ENCODE measurements around the gene C17orf107.

Gene C17orf107

DNA sequence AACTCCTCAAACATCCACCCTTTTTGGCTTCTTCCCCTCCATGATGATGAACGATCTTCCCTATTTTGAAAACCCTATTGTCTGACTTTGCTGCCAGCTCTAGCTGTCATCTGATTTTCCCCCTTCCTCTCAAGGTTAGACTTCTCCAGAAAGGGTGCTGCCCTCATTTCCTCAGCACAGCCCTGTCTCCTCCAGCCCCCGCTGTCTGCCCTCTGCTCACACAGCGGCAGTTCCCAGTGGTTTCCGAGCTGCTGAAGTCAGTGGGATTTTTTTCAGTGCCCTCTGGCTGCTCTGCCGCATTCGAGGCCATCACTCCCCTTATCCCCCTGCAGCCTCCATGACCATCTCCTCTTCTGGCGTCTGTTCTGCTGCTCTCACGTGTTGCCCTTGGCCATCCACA, 26.6 kb upstream of the C17orf107 start:
- no peak for DNase-seq (ENCODE audit: low read depth in 2 of 2)

DNA sequence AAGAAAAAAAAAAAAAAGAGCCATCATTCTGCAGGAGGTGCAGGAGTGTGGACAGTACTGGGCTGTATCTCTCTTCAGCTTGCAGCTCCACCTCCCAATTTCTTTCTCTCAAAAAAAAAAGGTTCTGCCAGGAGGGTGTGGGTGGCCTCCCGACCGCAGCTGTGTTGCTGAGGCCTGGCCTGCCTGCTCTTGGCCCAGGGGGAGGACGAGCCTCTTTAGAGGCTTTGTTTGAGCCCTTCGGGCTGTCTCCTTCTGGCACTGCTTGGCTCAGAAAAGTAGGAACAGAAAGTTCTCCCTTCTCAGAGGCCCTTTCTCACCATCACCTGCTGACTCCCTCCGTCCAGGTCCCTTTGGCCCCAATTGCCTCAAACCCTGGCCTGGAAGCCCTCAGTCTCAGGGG, 22.2 kb upstream of the C17orf107 start:
- no peak for DNase-seq (ENCODE audit: low read depth in 2 of 2)

DNA sequence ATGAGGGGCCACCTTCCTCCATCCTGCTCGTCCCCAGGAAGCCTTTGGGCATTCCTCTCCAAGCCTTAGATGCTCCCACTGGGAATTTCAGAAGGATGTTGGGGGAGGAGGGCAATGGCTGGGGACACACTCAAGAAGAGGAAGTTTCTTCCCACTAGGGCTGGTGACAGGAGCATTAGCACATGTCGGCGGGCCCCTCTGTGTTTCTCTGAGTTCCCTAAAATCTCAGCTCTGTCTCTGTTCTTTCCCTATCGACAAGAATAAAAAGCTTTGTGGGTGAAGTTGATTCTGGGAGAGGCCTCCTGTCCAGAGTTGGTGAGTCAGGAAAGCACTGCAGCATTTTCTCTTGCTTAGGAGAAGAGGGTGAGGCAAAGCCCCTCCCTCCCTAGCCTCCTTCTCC, 19.7 kb upstream of the C17orf107 start:
- DNase-seq (ENCODE audit: low read depth in 2 of 2) = no peak

DNA sequence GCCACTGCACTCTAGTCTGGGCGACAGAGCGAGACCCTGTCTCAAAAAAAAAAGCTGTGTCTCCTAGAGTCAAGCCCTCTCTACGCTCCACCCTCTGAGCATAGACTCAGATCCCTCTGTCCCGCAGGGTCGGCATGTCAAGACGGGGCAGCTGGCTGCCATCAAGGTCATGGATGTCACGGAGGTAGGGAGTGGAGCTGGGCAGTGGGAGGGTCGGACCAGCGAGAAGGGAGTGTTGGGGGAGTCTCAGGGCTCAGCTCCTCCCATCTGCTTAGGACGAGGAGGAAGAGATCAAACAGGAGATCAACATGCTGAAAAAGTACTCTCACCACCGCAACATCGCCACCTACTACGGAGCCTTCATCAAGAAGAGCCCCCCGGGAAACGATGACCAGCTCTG, 18.5 kb upstream of the C17orf107 start:
- no peak for DNase-seq (ENCODE audit: low read depth in 2 of 2)

DNA sequence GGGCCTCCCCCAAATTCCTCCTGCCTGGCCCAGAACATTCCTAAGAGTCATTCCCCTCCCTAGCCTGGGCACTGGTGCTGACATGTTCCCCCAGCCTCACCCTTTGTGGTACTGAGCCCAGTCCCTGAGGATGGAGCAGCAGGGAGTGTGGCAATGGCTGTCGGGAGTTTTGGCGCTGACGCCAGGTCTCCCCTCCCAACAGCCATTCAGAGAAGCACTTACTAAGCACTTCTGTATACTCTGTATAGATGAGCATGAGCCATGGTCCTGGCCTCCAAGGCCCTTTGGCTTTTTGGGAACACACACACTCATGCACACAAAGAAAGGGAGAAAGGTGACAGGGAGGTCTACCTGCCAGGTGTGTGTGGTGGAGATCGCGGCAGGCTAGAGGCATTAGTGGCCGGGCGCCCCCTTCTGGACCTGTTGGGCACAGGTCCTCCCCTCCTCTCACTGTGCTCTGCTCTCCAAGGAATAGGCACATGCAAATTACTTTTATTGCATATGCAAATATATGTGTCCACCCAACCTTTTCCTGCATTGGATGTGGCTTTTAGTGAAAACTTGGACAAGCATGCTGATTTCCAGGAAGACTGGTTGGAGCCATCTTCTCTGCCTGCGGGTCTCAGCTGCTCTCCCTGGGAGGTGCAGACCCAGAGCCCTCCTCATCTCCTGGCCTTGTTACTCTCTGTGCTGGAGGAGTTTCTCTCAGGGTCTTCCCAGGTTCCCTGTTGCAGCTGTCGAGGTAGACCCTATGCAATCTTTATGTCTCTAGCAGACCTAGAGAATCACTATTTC, 17.4 kb upstream of the C17orf107 start:
- peak; percentile 48 to 49 for DNase-seq (ENCODE audit: low read depth in 2 of 2)

DNA sequence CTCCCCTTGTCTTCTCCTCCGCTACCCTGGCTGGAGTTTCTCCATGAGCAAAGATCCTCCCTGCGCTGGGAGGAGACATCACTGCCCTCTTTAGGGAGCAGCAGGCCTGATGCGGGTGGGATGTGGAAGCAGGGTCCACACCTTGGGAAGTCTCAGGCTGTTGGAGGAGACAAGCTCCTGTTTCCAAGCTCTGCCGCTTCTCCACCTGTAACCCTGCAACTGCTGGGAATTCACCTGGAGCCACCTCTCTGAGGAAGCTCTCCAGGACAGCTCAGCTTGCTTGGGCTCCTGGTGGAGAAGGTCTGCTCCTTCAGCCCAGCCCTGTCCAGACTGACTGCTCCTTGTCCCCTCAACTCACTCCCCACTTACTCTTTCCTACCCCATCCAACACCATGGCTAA, 14.8 kb upstream of the C17orf107 start:
- no peak for DNase-seq (ENCODE audit: low read depth in 2 of 2)

DNA sequence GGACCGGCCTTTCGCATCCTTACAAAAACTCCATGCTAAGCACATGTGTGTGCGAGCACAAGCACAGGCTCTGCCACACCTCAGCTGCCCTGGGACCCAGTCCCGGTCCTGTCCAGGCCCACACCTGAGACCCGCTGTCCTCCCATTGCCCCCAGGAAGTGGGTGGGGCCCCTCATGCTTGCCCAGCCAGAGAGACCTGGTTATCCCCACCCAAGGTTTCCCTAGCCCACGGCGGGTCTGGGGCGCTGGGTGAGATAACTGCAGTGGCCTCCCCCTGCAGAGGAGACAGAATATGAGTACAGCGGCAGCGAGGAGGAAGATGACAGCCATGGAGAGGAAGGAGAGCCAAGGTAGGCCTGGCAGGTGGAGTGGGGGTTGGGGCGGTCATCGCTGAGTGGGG, 12.5 kb upstream of the C17orf107 start:
- DNase-seq (ENCODE audit: low read depth in 2 of 2) = no peak

DNA sequence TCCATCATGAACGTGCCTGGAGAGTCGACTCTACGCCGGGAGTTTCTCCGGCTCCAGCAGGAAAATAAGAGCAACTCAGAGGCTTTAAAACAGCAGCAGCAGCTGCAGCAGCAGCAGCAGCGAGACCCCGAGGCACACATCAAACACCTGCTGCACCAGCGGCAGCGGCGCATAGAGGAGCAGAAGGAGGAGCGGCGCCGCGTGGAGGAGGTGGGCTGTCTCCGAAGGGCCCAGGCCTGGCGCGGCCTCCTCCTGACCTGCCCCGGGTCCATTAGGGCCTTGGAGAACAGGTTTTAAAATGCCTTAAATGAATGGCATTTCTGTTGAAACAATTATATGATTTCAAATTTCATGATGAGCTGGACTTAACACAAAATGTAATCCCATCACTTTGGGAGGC, 11.8 kb upstream of the C17orf107 start:
- no peak for DNase-seq (ENCODE audit: low read depth in 2 of 2)

DNA sequence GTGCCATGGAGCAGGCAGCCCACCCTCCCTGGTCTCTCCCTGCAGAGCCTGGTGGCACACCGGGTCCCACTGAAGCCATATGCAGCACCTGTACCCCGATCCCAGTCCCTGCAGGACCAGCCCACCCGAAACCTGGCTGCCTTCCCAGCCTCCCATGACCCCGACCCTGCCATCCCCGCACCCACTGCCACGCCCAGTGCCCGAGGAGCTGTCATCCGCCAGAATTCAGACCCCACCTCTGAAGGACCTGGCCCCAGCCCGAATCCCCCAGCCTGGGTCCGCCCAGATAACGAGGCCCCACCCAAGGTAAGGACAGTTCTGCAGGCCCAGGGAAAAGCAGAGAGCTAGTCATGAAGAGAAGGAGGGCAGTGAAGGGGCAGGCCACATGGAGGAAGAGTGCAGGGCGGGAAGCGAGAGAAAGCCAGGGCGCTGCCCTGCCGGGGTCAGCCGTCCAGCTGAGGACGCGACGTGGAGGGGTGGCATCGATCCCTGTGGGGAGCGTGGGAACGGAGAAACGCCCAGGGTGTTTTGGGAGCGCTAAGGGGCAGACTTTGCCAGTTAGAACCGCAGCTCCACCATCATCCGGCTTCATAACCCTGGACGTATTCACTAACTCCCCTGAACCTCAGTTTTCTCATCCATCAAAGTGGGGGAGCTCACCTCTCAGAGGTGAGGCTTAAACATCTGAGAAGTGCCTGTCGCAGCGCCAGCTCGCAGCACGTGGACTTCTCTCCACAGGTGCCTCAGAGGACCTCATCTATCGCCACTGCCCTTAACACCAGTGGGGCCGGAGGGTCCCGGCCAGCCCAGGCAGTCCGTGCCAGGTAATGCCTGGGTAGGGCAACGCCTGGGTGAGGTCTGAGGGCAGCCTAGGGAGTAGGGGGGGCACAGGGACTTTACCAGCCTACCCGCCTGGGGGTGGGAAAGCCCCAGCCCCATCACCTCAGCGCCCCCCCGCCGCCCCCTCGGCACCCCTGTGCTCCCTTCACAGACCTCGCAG, 7.6 kb upstream of the C17orf107 start:
- no peak for DNase-seq (ENCODE audit: low read depth in 2 of 2)

DNA sequence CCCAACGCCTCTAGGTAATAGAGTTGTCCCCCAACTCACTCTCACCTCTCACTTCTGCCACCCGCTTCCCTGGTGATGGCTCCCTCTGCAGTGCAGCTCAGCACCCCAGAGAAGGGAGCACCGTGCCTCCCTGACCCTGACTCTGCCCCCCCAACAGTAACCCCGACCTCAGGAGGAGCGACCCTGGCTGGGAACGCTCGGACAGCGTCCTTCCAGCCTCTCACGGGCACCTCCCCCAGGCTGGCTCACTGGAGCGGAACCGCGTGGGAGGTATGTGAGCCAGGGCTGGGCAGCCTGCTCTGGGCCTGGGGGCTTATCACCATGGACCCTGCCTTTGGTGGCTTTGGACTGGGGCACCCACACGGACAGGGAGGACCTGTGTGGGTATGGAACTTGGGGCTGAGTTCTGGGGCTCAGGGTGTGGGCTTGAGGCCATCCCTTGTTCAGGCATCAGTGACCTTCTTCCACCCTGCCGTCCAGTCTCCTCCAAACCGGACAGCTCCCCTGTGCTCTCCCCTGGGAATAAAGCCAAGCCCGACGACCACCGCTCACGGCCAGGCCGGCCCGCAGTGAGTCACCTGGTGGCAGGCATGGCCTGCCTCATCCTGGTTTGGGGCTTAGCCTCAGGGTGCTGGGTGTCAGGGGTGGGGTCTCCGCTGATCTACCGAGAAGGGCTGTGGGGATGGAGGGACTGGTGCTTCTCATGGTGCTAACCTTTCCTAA, 6.7 kb upstream of the C17orf107 start:
- no peak for DNase-seq (ENCODE audit: low read depth in 2 of 2)

DNA sequence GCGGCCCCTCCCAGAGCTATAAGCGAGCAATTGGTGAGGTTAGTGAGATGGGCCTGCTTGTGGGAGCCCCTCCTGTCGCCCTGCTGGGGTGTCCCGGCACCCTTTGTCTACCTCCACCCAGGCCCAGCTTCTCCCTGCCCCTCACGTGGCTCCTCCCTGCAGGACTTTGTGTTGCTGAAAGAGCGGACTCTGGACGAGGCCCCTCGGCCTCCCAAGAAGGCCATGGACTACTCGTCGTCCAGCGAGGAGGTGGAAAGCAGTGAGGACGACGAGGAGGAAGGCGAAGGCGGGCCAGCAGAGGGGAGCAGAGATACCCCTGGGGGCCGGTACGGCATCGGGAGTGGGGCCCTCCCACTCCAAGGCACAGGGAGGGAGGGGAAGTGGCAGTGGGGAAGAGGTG, 6.1 kb upstream of the C17orf107 start:
- DNase-seq (ENCODE audit: low read depth in 2 of 2) = no peak

DNA sequence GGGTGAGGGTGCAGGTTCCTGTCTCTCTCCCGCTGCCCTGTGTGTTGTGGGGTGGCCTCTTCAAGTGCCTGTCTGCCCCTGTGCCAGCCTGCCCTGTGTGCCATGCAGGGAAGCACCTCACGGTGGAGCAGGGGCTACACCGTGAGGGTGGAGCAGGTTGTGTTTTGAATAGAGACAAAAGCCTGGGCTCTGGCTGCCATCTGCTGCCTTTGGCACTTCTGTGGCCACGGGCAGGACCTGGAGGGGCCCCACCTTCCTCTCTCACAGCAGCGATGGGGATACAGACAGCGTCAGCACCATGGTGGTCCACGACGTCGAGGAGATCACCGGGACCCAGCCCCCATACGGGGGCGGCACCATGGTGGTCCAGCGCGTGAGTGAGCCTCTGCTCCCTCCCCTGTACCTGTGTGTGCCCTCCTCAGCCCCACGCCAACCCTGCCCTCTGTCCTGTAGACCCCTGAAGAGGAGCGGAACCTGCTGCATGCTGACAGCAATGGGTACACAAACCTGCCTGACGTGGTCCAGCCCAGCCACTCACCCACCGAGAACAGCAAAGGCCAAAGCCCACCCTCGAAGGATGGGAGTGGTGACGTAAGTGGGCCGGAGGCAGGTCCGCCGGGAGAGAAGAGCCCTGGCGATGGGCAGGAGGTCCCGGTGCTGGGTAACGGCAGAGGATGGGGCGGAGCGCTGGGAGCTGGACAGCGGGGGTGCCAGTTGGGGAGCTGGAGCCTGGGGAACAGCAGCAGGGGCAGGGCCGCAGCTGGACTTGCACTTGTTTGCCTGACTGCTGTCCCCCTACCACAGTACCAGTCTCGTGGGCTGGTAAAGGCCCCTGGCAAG, 5.4 kb upstream of the C17orf107 start:
- no peak for DNase-seq (ENCODE audit: low read depth in 2 of 2)

DNA sequence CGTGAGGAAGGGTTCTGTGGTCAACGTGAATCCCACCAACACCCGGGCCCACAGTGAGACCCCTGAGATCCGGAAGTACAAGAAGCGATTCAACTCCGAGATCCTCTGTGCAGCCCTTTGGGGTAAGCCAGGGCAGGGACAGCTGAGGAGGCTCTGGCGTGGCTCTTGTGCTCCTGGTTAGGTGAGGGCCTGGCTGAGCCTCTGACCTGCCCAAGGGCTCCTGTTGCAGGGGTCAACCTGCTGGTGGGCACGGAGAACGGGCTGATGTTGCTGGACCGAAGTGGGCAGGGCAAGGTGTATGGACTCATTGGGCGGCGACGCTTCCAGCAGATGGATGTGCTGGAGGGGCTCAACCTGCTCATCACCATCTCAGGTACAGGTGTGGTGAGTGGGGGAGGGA, 4.2 kb upstream of the C17orf107 start:
- DNase-seq (ENCODE audit: low read depth in 2 of 2) = no peak

DNA sequence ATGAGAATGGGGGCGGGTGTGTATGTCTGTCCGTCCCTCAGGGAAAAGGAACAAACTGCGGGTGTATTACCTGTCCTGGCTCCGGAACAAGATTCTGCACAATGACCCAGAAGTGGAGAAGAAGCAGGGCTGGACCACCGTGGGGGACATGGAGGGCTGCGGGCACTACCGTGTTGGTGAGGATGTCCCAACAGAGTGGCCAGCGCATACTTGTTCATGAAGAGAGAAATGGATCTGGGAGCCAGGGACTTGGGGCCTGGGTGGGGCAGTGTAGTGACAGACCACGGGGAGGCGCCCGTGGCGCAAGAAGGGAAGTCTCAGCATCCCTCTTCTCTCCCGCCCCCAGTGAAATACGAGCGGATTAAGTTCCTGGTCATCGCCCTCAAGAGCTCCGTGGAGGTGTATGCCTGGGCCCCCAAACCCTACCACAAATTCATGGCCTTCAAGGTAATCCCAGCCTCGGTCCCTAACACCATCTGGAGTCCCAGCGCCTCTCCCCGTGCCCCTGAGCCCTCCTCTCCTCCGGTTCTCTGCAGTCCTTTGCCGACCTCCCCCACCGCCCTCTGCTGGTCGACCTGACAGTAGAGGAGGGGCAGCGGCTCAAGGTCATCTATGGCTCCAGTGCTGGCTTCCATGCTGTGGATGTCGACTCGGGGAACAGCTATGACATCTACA, 3.5 kb upstream of the C17orf107 start:
- DNase-seq (ENCODE audit: low read depth in 2 of 2) = no peak

DNA sequence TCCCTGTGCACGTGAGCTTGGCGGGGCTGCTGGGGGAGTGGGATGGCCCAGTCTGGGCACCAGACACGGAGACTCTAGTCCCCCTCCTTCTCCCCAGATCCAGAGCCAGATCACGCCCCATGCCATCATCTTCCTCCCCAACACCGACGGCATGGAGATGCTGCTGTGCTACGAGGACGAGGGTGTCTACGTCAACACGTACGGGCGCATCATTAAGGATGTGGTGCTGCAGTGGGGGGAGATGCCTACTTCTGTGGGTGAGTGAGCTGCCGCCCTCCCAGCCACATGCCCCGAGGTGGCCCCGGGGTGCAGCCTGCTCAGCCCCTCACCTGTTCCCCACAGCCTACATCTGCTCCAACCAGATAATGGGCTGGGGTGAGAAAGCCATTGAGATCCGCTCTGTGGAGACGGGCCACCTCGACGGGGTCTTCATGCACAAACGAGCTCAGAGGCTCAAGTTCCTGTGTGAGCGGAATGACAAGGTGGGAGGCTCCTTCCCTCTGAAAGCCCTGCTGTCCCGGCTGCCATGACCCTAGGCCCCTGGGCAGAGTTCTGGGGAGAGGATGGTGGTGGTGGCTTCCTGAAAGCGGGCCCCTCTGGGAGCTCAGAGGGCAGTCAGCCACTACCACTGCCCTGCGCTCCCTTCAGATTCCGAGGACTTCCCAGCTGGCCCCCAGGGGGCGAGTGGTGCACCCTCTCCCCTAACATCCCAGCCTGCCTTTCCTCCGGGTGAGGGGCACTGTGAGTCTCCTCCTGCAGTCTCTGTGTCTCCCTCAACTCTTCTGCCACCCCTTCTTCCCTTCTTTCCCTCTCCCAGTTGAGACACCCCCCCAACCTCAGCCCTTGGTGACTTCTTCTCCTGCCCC, 2.8 kb upstream of the C17orf107 start:
- no peak for DNase-seq (ENCODE audit: low read depth in 2 of 2)

DNA sequence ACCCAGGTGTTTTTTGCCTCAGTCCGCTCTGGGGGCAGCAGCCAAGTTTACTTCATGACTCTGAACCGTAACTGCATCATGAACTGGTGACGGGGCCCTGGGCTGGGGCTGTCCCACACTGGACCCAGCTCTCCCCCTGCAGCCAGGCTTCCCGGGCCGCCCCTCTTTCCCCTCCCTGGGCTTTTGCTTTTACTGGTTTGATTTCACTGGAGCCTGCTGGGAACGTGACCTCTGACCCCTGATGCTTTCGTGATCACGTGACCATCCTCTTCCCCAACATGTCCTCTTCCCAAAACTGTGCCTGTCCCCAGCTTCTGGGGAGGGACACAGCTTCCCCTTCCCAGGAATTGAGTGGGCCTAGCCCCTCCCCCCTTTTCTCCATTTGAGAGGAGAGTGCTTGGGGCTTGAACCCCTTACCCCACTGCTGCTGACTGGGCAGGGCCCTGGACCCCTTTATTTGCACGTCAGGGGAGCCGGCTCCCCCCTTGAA, 2.1 kb upstream of the C17orf107 start:
- DNase-seq (ENCODE audit: low read depth in 2 of 2) = no peak

DNA sequence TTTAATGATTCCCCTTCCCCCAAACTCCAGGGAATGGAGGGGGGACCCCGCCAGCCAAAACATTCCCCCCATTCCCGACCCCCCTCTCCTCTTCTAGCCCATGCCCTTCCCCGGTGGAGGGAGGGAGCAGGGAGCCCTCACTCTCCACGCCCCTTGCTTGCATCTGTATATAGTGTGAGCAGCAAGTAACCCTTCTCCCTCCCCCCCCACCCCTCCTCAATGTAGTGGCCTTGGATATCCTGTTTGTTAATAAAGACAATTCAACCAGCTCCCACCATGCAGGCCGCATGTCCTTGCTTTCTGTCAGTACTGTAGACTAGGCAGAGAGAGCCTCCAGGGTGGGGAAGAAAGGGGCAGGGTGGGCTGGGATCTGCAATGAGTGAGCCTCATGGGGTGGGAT, 1.6 kb upstream of the C17orf107 start:
- DNase-seq (ENCODE audit: low read depth in 2 of 2) = no peak

DNA sequence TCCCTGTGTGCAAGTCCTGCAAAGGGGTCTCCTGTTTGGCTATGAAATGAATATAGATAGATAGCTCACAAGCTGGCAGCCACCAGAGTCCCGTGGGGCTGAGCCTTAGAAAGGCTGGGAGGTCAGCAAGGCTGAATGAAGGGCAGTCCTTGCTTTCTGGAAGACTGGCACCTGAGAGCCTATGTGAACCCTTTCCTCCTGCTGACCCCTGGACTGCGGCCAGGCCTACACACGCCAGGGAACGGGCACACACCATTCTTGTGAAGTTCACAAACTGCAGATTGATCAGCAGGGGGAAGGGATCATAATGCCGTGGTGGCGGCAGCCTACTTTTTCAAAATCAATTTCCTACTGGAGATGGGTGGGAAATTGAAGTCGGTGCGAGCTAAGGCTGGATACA, 985 bp upstream of the C17orf107 start:
- no peak for DNase-seq (ENCODE audit: low read depth in 2 of 2)

DNA sequence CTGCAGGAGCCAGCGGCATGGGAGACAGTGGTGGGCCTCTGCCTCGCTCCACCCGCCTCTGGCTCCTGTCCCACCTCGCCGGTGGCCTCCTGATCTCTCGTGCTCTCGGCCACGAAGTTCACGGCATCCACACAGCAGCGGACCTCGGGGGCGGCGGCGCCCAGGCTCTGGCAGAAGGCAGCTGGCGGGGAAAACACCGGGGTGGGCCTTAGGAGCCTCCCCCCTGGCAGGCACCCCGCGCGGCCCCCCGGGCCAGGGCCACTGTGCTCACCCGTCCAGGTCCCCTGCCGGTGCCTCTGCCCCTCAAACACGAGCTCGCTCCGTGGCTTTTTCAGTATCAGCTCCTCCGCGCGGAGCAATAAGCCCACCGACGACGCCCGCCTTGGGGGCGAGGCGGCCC, 409 bp upstream of the C17orf107 start:
- DNase-seq (ENCODE audit: low read depth in 2 of 2) = no peak

Data from activated CD4-positive, alpha-beta T cell treated with anti-CD3 and anti-CD28 coated beads for 24 hours (primary cell).